ENCODE data around the gene FAM120A. TPM values are rescaled to one million over a fixed set of nuclear protein-coding genes. Genes with fewer than 3 reads are reported as not detected.

Gene FAM120A
- total RNA-seq, 1 experiment from 2014 or later = 31.5 TPM

GRCh38 chr9:93566408-93567270, 115.2 kb downstream of the FAM120A start:
- in situ Hi-C loops (cut with HindIII; ENCODE audit: low pct_unique_long_range_greater_than_20kb, low sequenced_read_pairs) = no loop called here
- peak; percentile 94 for DNase-seq (ENCODE audit: low read depth)

GRCh38 chr9:93567271-93567959, 115.9 kb downstream of the FAM120A start:
- no peak for DNase-seq (ENCODE audit: low read depth)
- in situ Hi-C loops (cut with HindIII; ENCODE audit: low pct_unique_long_range_greater_than_20kb, low sequenced_read_pairs) = no loop called here

GRCh38 chr9:93568169-93568568, 116.7 kb downstream of the FAM120A start:
- in situ Hi-C loops (cut with HindIII; ENCODE audit: low pct_unique_long_range_greater_than_20kb, low sequenced_read_pairs) = no loop called here
- no peak for DNase-seq (ENCODE audit: low read depth)

GRCh38 chr9:93569621-93570174, 118.2 kb downstream of the FAM120A start:
- DNase-seq (ENCODE audit: low read depth) = no peak
- in situ Hi-C loops (cut with HindIII; ENCODE audit: low pct_unique_long_range_greater_than_20kb, low sequenced_read_pairs) = no loop called here

GRCh38 chr9:93572221-93572620, 120.7 kb downstream of the FAM120A start:
- DNase-seq (ENCODE audit: low read depth) = no peak
- in situ Hi-C loops (cut with HindIII; ENCODE audit: low pct_unique_long_range_greater_than_20kb, low sequenced_read_pairs) = no loop called here

GRCh38 chr9:93572636-93573515, 121.4 kb downstream of the FAM120A start:
- in situ Hi-C loops (cut with HindIII; ENCODE audit: low pct_unique_long_range_greater_than_20kb, low sequenced_read_pairs) = no loop called here
- DNase-seq (ENCODE audit: low read depth) = no peak

GRCh38 chr9:93573516-93573828, 122.0 kb downstream of the FAM120A start:
- in situ Hi-C loops (cut with HindIII; ENCODE audit: low pct_unique_long_range_greater_than_20kb, low sequenced_read_pairs) = no loop called here
- DNase-seq (ENCODE audit: low read depth) = no peak

GRCh38 chr9:93574091-93574899, 122.8 kb downstream of the FAM120A start:
- no peak for DNase-seq (ENCODE audit: low read depth)
- in situ Hi-C loops (cut with HindIII; ENCODE audit: low pct_unique_long_range_greater_than_20kb, low sequenced_read_pairs) = no loop called here

GRCh38 chr9:93574900-93575795, 123.7 kb downstream of the FAM120A start:
- DNase-seq (ENCODE audit: low read depth) = no peak
- in situ Hi-C loops (cut with HindIII; ENCODE audit: low pct_unique_long_range_greater_than_20kb, low sequenced_read_pairs) = no loop called here

GRCh38 chr9:93575796-93576257, 124.3 kb downstream of the FAM120A start:
- DNase-seq (ENCODE audit: low read depth) = peak; percentile 37

GRCh38 chr9:93576258-93577077, 125.0 kb downstream of the FAM120A start, which contains the start of gene PHF2:
Gene PHF2 (plus strand): TSS chr9:93576584. CDS start chr9:93576774, 190 bp downstream.
- DNase-seq (ENCODE audit: low read depth) = no peak
- in situ Hi-C loops (cut with HindIII; ENCODE audit: low pct_unique_long_range_greater_than_20kb, low sequenced_read_pairs) = no loop called here

More at GRCh38 chr9:93575796-93576257, 124.3 kb downstream of the FAM120A start:
- in situ Hi-C loops (cut with HindIII; ENCODE audit: low pct_unique_long_range_greater_than_20kb, low sequenced_read_pairs) = no loop called here

GRCh38 chr9:93577078-93577974, 125.8 kb downstream of the FAM120A start:
- in situ Hi-C loops (cut with HindIII; ENCODE audit: low pct_unique_long_range_greater_than_20kb, low sequenced_read_pairs) = no loop called here
- DNase-seq (ENCODE audit: low read depth) = peak; percentile 19

GRCh38 chr9:93577975-93578682, 126.6 kb downstream of the FAM120A start:
- in situ Hi-C loops (cut with HindIII; ENCODE audit: low pct_unique_long_range_greater_than_20kb, low sequenced_read_pairs) = no loop called here
- no peak for DNase-seq (ENCODE audit: low read depth)

- DNase-seq (ENCODE audit: low read depth) = no peak
- in situ Hi-C loops (cut with HindIII; ENCODE audit: low pct_unique_long_range_greater_than_20kb, low sequenced_read_pairs) = no loop called here
Measured at GRCh38 chr9:93578844-93579243, 127.4 kb downstream of the FAM120A start.

Measured in Caki2 (cell line).